ENCODE measurements around the gene CDC42BPB.

The CDC42BPB gene

DNA sequence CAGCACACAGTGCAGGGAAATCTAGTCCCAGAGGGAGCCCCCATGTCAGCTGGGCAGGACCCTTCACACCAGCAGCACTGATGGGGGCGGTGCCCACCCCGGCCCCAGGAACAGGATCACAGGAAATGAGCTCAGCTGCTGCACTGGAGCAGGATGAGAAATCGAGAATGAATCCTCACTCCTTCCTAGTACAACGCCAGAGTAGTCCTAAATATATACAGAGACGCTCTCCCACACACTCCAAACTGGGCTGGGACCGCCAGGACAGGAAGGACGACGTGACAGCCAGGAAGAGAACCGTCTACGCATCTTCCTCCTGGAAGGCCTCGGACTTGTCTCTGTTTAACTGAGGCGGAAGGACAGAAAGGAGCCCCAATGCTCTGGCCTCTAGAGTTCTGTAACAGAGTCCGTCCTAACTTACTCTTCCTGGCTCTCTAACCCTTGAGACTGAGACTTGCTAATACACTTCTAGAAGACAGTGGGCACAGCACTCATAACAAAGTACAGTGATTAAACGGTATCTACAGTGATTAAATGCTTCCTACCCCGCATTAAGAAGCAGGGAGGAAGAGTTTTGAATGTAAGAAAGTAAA, 33.4 kb downstream of the CDC42BPB start:
- TF ChIP-seq, protein P1, sequence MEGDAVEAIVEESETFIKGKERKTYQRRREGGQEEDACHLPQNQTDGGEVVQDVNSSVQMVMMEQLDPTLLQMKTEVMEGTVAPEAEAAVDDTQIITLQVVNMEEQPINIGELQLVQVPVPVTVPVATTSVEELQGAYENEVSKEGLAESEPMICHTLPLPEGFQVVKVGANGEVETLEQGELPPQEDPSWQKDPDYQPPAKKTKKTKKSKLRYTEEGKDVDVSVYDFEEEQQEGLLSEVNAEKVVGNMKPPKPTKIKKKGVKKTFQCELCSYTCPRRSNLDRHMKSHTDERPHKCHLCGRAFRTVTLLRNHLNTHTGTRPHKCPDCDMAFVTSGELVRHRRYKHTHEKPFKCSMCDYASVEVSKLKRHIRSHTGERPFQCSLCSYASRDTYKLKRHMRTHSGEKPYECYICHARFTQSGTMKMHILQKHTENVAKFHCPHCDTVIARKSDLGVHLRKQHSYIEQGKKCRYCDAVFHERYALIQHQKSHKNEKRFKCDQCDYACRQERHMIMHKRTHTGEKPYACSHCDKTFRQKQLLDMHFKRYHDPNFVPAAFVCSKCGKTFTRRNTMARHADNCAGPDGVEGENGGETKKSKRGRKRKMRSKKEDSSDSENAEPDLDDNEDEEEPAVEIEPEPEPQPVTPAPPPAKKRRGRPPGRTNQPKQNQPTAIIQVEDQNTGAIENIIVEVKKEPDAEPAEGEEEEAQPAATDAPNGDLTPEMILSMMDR (IDR thresholded peaks at IDR 0.05; ENCODE audit: low read depth, low read length), result no peak
- no peak for TF ChIP-seq EZH2phosphoT487 (IDR thresholded peaks at IDR 0.05; ENCODE audit: low read depth)
- H3K79me2 ChIP-seq (ENCODE audit: low read length), result no peaks in the 10 kb centered on the region
- H3K4me3 ChIP-seq (ENCODE audit: low read length), result no peak overlapping the region
- no peak overlapping the region for H3K9ac ChIP-seq (ENCODE audit: low read length)
- no peaks in the 10 kb centered on the region for H3K36me3 ChIP-seq (replicated peaks; ENCODE audit: low read depth, low read length)
- H4K20me1 ChIP-seq (ENCODE audit: insufficient read depth, low read length), result no peaks in the 10 kb centered on the region
- H2AFZ ChIP-seq (ENCODE audit: low read depth, low read length), result no peak overlapping the region
- H3K9me3 ChIP-seq (ENCODE audit: insufficient read depth, low read length), result no peaks in the 10 kb centered on the region
- no peak overlapping the region for H3K4me2 ChIP-seq (ENCODE audit: low read length)
- peaks cover 9% of the 10 kb centered on the region; the same call in 1 of the 2 replicates for H3K27me3 ChIP-seq (ENCODE audit: low read depth, low read length)
- H3K27ac ChIP-seq (ENCODE audit: low read length), result no peak overlapping the region
- H3K4me1 ChIP-seq (ENCODE audit: low read length), result no peaks in the 10 kb centered on the region

DNA sequence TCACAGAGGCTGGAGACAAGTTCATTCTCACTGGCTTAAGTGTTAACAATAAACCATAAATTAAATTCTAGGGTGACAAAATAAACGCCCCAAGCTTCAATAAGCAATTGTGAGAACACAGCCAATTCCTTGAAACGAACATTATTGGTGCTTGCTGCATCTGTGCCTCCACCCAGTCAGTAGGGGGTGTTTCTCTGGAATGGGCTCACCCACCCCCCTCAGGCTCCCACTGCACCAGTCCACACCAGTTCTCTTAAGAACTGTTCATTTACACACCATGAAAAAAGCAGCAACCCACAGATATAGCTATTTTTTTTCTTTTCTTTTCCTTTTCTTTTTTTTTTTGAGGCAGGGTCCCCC, 34.7 kb downstream of the CDC42BPB start:
- Histone ChIP-seq H3K4me3 (ENCODE audit: low read length) (no peak overlapping the region), H3K36me3 (replicated peaks; ENCODE audit: low read depth, low read length) (no peaks in the 10 kb centered on the region), H2AFZ (ENCODE audit: low read depth, low read length) (no peak overlapping the region), H3K4me1 (ENCODE audit: low read length) (no peaks in the 10 kb centered on the region), H3K9ac (ENCODE audit: low read length) (no peak overlapping the region), H3K27ac (ENCODE audit: low read length) (no peak overlapping the region), H4K20me1 (ENCODE audit: insufficient read depth, low read length) (no peaks in the 10 kb centered on the region), H3K27me3 (ENCODE audit: low read depth, low read length) (peaks cover 14% of the 10 kb centered on the region; the same call in 1 of the 2 replicates), H3K79me2 (ENCODE audit: low read length) (no peaks in the 10 kb centered on the region), H3K4me2 (ENCODE audit: low read length) (no peak overlapping the region), H3K9me3 (ENCODE audit: insufficient read depth, low read length) (no peaks in the 10 kb centered on the region)
- TF ChIP-seq, protein P1 (IDR thresholded peaks at IDR 0.05; ENCODE audit: low read depth, low read length), result no peak
- TF ChIP-seq EZH2phosphoT487 (IDR thresholded peaks at IDR 0.05; ENCODE audit: low read depth), result no peak

DNA sequence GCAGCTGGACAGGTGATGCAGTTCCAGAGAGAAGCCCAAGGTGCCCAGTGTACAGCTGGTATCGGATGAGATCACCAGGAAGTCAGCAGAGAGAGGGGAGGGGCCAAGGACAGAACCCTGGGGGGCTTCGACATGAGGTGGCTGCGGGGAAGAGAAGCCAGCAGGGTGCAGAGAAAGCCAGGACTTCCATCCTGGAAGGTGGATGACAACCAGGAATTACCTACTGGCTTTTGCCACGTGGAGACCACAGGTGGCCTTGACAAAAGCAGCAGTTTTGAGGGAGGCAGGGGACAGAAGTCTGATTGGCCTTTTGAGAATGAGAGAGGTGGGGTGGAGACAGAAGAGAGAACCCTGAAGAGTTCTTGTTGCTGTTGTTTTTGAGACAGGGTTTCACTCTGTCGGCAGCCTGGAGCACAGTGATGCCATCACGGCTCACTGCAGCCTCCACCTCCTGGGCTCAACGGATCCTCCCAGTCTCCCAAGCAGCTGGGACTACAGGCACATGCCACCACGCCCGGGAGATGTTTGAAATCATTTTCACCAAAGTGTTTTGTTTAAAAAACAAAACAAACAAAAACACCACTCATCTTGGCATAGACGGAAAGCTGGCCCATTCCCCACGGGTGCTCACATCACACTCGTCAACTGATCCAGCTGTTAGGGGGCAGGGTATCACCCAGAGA, 35.2 kb downstream of the CDC42BPB start:
- no peaks in the 10 kb centered on the region for H3K4me1 ChIP-seq (ENCODE audit: low read length)
- peaks cover 19% of the 10 kb centered on the region for H3K27me3 ChIP-seq (ENCODE audit: low read depth, low read length)
- no peaks in the 10 kb centered on the region for H3K79me2 ChIP-seq (ENCODE audit: low read length)
- H3K9me3 ChIP-seq (ENCODE audit: insufficient read depth, low read length), result no peaks in the 10 kb centered on the region
- H3K27ac ChIP-seq (ENCODE audit: low read length), result no peak overlapping the region
- H4K20me1 ChIP-seq (ENCODE audit: insufficient read depth, low read length), result no peaks in the 10 kb centered on the region
- no peak for TF ChIP-seq EZH2phosphoT487 (IDR thresholded peaks at IDR 0.05; ENCODE audit: low read depth)
- TF ChIP-seq, protein P1 (IDR thresholded peaks at IDR 0.05; ENCODE audit: low read depth, low read length), result no peak
- H3K4me3 ChIP-seq (ENCODE audit: low read length), result no peak overlapping the region
- H2AFZ ChIP-seq (ENCODE audit: low read depth, low read length), result no peak overlapping the region
- no peaks in the 10 kb centered on the region for H3K36me3 ChIP-seq (replicated peaks; ENCODE audit: low read depth, low read length)
- no peak overlapping the region for H3K9ac ChIP-seq (ENCODE audit: low read length)
- no peak overlapping the region for H3K4me2 ChIP-seq (ENCODE audit: low read length)

DNA sequence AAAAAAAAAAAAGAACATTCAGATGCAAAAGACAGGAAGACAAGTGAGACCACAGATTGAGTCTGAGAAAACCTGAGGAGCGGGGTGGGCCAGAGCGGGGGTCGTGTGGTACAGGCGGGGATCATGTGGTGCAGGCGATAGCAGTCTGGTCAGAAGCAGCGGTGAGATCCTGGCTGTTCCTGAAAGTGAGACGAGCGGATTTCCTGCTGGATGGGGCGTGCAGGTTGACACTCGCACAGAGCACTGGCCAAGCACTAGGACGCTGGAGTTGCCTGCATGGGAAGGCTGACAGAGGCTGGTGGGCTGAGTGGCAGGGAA, 35.7 kb downstream of the CDC42BPB start:
- Histone ChIP-seq H3K9me3 (ENCODE audit: insufficient read depth, low read length) (no peaks in the 10 kb centered on the region), H4K20me1 (ENCODE audit: insufficient read depth, low read length) (no peaks in the 10 kb centered on the region), H3K4me2 (ENCODE audit: low read length) (no peak overlapping the region), H3K27ac (ENCODE audit: low read length) (no peak overlapping the region), H3K27me3 (ENCODE audit: low read depth, low read length) (peaks cover 19% of the 10 kb centered on the region), H3K79me2 (ENCODE audit: low read length) (no peaks in the 10 kb centered on the region), H3K9ac (ENCODE audit: low read length) (no peak overlapping the region), H2AFZ (ENCODE audit: low read depth, low read length) (no peak overlapping the region), H3K4me3 (ENCODE audit: low read length) (no peak overlapping the region), H3K36me3 (replicated peaks; ENCODE audit: low read depth, low read length) (no peaks in the 10 kb centered on the region), H3K4me1 (ENCODE audit: low read length) (no peaks in the 10 kb centered on the region)
- TF ChIP-seq, protein P1 (IDR thresholded peaks at IDR 0.05; ENCODE audit: low read depth, low read length), result no peak
- no peak for TF ChIP-seq EZH2phosphoT487 (IDR thresholded peaks at IDR 0.05; ENCODE audit: low read depth)

Data from OCI-LY3 (cell line).